CD14-positive monocyte (primary cell): Measurements from ENCODE around the gene HOXA7. TPM values are rescaled to one million over a fixed set of nuclear protein-coding genes. Genes with fewer than 3 reads are reported as not detected.

Experiments used
- DNase-seq, 3 donors: peaks; one replicate each; pipeline ENCODE4 v3.0.0-alpha.2; 2011 to 2022
- H2AFZ ChIP-seq: 2 replicates; pipeline ENCODE4 v1.6.0; 2012; ENCODE audit warnings: mild to moderate bottlenecking, low read depth, low read length, inconsistent platforms; ENCODE audit not compliant: insufficient read depth, poor library complexity, severe bottlenecking
- H3K27ac ChIP-seq, 2 donors: 1 replicate in 1 of 2; 2 replicates in 1 of 2; pipeline ENCODE4 v1.5.1; 2012 to 2013; ENCODE audit warnings: low read length in 2 of 2, control low read depth in 1 of 2, inconsistent platforms in 1 of 2, low read depth in 1 of 2, mild to moderate bottlenecking in 1 of 2
- H3K27me3 ChIP-seq, 2 donors: one replicate each; pipeline versions ENCODE4 v1.6.0 to v1.6.1; 2011 to 2013; ENCODE audit warnings: low read length in 2 of 2; ENCODE audit not compliant: control insufficient read depth in 2 of 2, insufficient read depth in 2 of 2
- H3K36me3 ChIP-seq, 2 donors: replicated peaks in 1 of 2; 1 replicate in 1 of 2; 2 replicates in 1 of 2; pipeline versions ENCODE4 v1.5.1 to v1.6.1; 2012 to 2013; ENCODE audit warnings: low read length in 2 of 2, control low read depth in 1 of 2, inconsistent platforms in 1 of 2, mild to moderate bottlenecking in 1 of 2; ENCODE audit not compliant: insufficient read depth in 2 of 2, control insufficient read depth in 1 of 2
- H3K4me1 ChIP-seq, 2 donors: 1 replicate in 1 of 2; 2 replicates in 1 of 2; pipeline versions ENCODE4 v1.5.1 to v1.6.1; 2012 to 2013; ENCODE audit warnings: low read length in 2 of 2, control low read depth in 1 of 2, inconsistent platforms in 1 of 2, mild to moderate bottlenecking in 1 of 2, moderate library complexity in 1 of 2; ENCODE audit not compliant: insufficient read depth in 2 of 2, control insufficient read depth in 1 of 2
- H3K4me2 ChIP-seq: replicated peaks from 2 replicates; pipeline ENCODE3; 2012; ENCODE audit warnings: low read length, moderate library complexity, mild to moderate bottlenecking; ENCODE audit not compliant: poor library complexity, severe bottlenecking; ENCODE audit errors: extremely low read depth
- H3K4me3 ChIP-seq, 3 experiments: fragments of 200-600 bp in 1 of 3; sonication (generic) in 1 of 3; replicated peaks in 1 of 3; 1 replicate in 2 of 3; 2 replicates in 1 of 3; pipeline ENCODE4 v1.5.1; 2011 to 2013; ENCODE audit warnings: low read length in 3 of 3, mild to moderate bottlenecking in 3 of 3, control low read depth in 2 of 3, low read depth in 2 of 3, inconsistent platforms in 1 of 3, moderate library complexity in 1 of 3
- H3K79me2 ChIP-seq: 2 replicates; pipeline ENCODE4 v1.6.0; 2012; ENCODE audit warnings: mild to moderate bottlenecking, control low read depth, inconsistent platforms, low read length, moderate library complexity; ENCODE audit not compliant: insufficient read depth
- H3K9ac ChIP-seq: 2 replicates; pipeline ENCODE4 v1.6.0; 2017; ENCODE audit warnings: low read length, mild to moderate bottlenecking; ENCODE audit not compliant: insufficient read depth, poor library complexity, severe bottlenecking
- H3K9me3 ChIP-seq, 2 donors: replicated peaks in 1 of 2; 1 replicate in 1 of 2; 2 replicates in 1 of 2; pipeline versions ENCODE4 v1.5.1 to v1.6.1; 2012 to 2013; ENCODE audit warnings: low read length in 2 of 2, control low read depth in 1 of 2; ENCODE audit not compliant: control insufficient read depth in 1 of 2, insufficient read depth in 1 of 2
- H4K20me1 ChIP-seq: 2 replicates; pipeline ENCODE4 v1.6.0; 2012; ENCODE audit warnings: mild to moderate bottlenecking, low read length, control low read depth, moderate library complexity; ENCODE audit not compliant: insufficient read depth
- H3K27ac Mint-ChIP-seq, 7 donors: one replicate each; pipeline ENCODE4 v1.8.0; 2020; ENCODE audit warnings: mild to moderate bottlenecking in 7 of 7, mixed read lengths in 7 of 7, moderate library complexity in 6 of 7, inconsistent platforms in 2 of 7
- H3K27me3 Mint-ChIP-seq, 3 donors: one replicate each; pipeline ENCODE4 v1.8.0; 2021 to 2022; ENCODE audit warnings: low read depth in 3 of 3, mild to moderate bottlenecking in 3 of 3, mixed read lengths in 3 of 3, moderate library complexity in 3 of 3, inconsistent platforms in 1 of 3
- H3K36me3 Mint-ChIP-seq, 2 donors: one replicate each; pipeline ENCODE4 v1.8.0; 2020; ENCODE audit warnings: mixed read lengths in 2 of 2, inconsistent platforms in 1 of 2, mild to moderate bottlenecking in 1 of 2
- H3K4me1 Mint-ChIP-seq: one replicate; pipeline ENCODE4 v1.8.0; 2020; ENCODE audit warnings: mild to moderate bottlenecking, mixed read lengths
- H3K4me3 Mint-ChIP-seq, 2 donors: one replicate each; pipeline ENCODE4 v1.8.0; 2020; ENCODE audit warnings: mild to moderate bottlenecking in 2 of 2, mixed read lengths in 2 of 2, moderate library complexity in 1 of 2
- H3K9me3 Mint-ChIP-seq, 7 donors: one replicate each; pipeline ENCODE4 v1.8.0; 2020 to 2022; ENCODE audit warnings: mixed read lengths in 7 of 7, mild to moderate bottlenecking in 6 of 7, moderate library complexity in 6 of 7, inconsistent platforms in 2 of 7
- CTCF ChIP-seq: fragments of 200-600 bp; IDR thresholded peaks from one replicate; pipeline ENCODE4 v1.8.0; 2022; ENCODE audit warnings: antibody characterized with exemption, mild to moderate bottlenecking
- WGBS: methylation state at CpG from one replicate; pipeline ENCODE4 v1.1.5; 2013; ENCODE audit warnings: missing lambda C conversion rate; ENCODE audit not compliant: insufficient coverage; 5-methylcytosine and 5-hydroxymethylcytosine counted together
- intact Hi-C, 2 donors: fragments of 100-400 bp; cut with micrococcal nuclease; formaldehyde crosslinking; loops; one replicate each; pipeline versions ENCODE4 v1.15.0 to v1.15.1; 2023
- polyA plus RNA-seq, 3 donors: library from polyadenylated mRNA; depleted of rRNA in 1 of 3; unstranded in 2 of 3; stranded (reverse) in 1 of 3; fragments of 300-500 nt in 2 of 3; fragments of >200 nt in 1 of 3; fragmentation: Illumina TruSeq in 2 of 3; gene quantifications; 1 replicate in 2 of 3; 2 replicates in 1 of 3; pipeline ENCODE4 v1.2.3, GENCODE V29; 2012 to 2021

Gene HOXA7
- polyA plus RNA-seq, 3 donors, result not detected

GRCh38 chr7:27154901-27155815 is 1.3 kb downstream of the HOXA7 start:
- Mint-ChIP-seq H3K36me3 (peaks cover 12 to 31% of the 10 kb centered on the region in 2 donors), H3K4me3 (peak overlapping the region; percentile 55 to 93), H3K4me1 (peaks cover 73% of the 10 kb centered on the region), H3K27ac (peak overlapping the region in 1 of 7 donors; percentile 61), H3K9me3 (peaks cover 0 to 72% (median 28%) of the 10 kb centered on the region in 7 donors), H3K27me3 (peaks cover 93 to 100% (median 100%) of the 10 kb centered on the region in 3 donors)
- Histone ChIP-seq H3K9ac (no peak overlapping the region), H3K4me2 (peak overlapping the region; percentile 63), H3K27me3 (peaks cover 94 to 100% of the 10 kb centered on the region in 2 donors), H3K9me3 (peaks cover 4 to 73% of the 10 kb centered on the region in 2 donors), H3K79me2 (no peaks in the 10 kb centered on the region), H3K4me3 (peak overlapping the region in 1 of 3 experiments; percentile 53), H4K20me1 (no peaks in the 10 kb centered on the region), H3K27ac (no peak overlapping the region), H3K36me3 (no peaks in the 10 kb centered on the region), H3K4me1 (peaks cover 61 to 64% of the 10 kb centered on the region in 2 donors), H2AFZ (no peak overlapping the region)
- no peak for DNase-seq
- TF ChIP-seq CTCF, result no peak
- intact Hi-C loops, result loop anchor here (5.0 kb wide), 3 partner anchors 32 to 1293 kb away; partner anchors contain the start of genes HOXA11 (in 2 of the 2) and HOXA1 (in 1 of the 2)
- WGBS, result under 1% methylated on average over 35 of the region's 48 CpGs

- TF ChIP-seq CTCF, result no peak
- peak overlapping the region; percentile 36 for H3K4me2 ChIP-seq
Observed at GRCh38 chr7:27154369-27154768, 2.1 kb downstream of the HOXA7 start.

More at GRCh38 chr7:27154369-27154768, 2.1 kb downstream of the HOXA7 start:
- Mint-ChIP-seq H3K9me3 (peaks cover 0 to 68% (median 28%) of the 10 kb centered on the region in 7 donors), H3K4me1 (peaks cover 68% of the 10 kb centered on the region), H3K27ac (no peak overlapping the region), H3K4me3 (peak overlapping the region in 1 of 2 donors; percentile 93), H3K36me3 (peaks cover 12 to 27% of the 10 kb centered on the region in 2 donors), H3K27me3 (peaks cover 93 to 100% (median 100%) of the 10 kb centered on the region in 3 donors)
- no peaks in the 10 kb centered on the region for H3K79me2 ChIP-seq
- H4K20me1 ChIP-seq, result no peaks in the 10 kb centered on the region
- DNase-seq, result no peak
- WGBS, result 72% methylated on average over 7 of the region's 10 CpGs
- H2AFZ ChIP-seq, result no peak overlapping the region
- H3K27ac ChIP-seq, result no peak overlapping the region
- H3K4me1 ChIP-seq, result peaks cover 57 to 60% of the 10 kb centered on the region in 2 donors
- no peak overlapping the region for H3K9ac ChIP-seq
- no peak overlapping the region for H3K4me3 ChIP-seq
- intact Hi-C loops, result loop anchor here (5.0 kb wide), 2 partner anchors 33 to 1292 kb away; partner anchors contain the start of gene HOXA11 (in 2 of the 2)
- H3K9me3 ChIP-seq, result peaks cover 4 to 71% of the 10 kb centered on the region in 2 donors
- peaks cover 94 to 100% of the 10 kb centered on the region in 2 donors for H3K27me3 ChIP-seq
- no peaks in the 10 kb centered on the region for H3K36me3 ChIP-seq
